NT2/D1 (cell line): ENCODE results near the gene PCDHGA7.
"Not testable (repeated sequence)": the region's sequence is repeated elsewhere in the genome, so short reads cannot be mapped to it uniquely, and the experiment has no call there.

Experiments
- DNase-seq: peaks from one replicate; pipeline ENCODE4 v3.0.0-alpha.2; 2011; ENCODE audit warnings: low read depth, low spot score
- H3K27me3 ChIP-seq: 2 replicates; pipeline ENCODE4 v1.6.0; 2011; ENCODE audit warnings: mild to moderate bottlenecking; ENCODE audit not compliant: insufficient read length, insufficient read depth
- H3K36me3 ChIP-seq: 2 replicates; pipeline ENCODE4 v1.6.1; 2011; ENCODE audit warnings: mild to moderate bottlenecking, low read length, mixed read lengths; ENCODE audit not compliant: insufficient read depth, insufficient read length
- H3K4me1 ChIP-seq: 2 replicates; pipeline ENCODE4 v1.5.1; 2011; ENCODE audit not compliant: insufficient read depth, insufficient read length
- H3K4me3 ChIP-seq: 2 replicates; pipeline ENCODE4 v1.5.1; 2011; ENCODE audit warnings: low read depth; ENCODE audit not compliant: insufficient read length
- H3K9ac ChIP-seq: 2 replicates; pipeline ENCODE4 v1.6.0; 2011; ENCODE audit warnings: low read depth; ENCODE audit not compliant: insufficient read length
- H3K9me3 ChIP-seq: 2 replicates; pipeline ENCODE4 v1.5.1; 2011; ENCODE audit warnings: mild to moderate bottlenecking, low read length; ENCODE audit not compliant: insufficient read depth
- SUZ12 ChIP-seq: IDR thresholded peaks from 2 replicates; pipeline ENCODE4 v1.6.1; 2011; ENCODE audit not compliant: insufficient read length, insufficient read depth; ENCODE audit errors: extremely low read depth
- YY1 ChIP-seq: IDR thresholded peaks from 2 replicates; pipeline ENCODE4 v1.6.1; 2011; ENCODE audit not compliant: insufficient read length, insufficient read depth
- ZNF274 ChIP-seq: IDR thresholded peaks from 2 replicates; pipeline ENCODE4 v1.6.1; 2011; ENCODE audit warnings: mild to moderate bottlenecking, low read depth, low read length

PCDHGA7 gene

GRCh38 chr5:141411575-141411974 lies 29.0 kb downstream of the PCDHGA7 start:
- Histone ChIP-seq H3K9ac (no peak overlapping the region), H3K27me3 (peaks cover 17% of the 10 kb centered on the region), H3K9me3 (peaks cover 10% of the 10 kb centered on the region; the same call in 1 of the 2 replicates), H3K36me3 (no peaks in the 10 kb centered on the region), H3K4me3 (no peak overlapping the region), H3K4me1 (no peaks in the 10 kb centered on the region)
- DNase-seq: no peak
- TF ChIP-seq SUZ12 (no peak), ZNF274 (no peak), YY1 (no peak)

GRCh38 chr5:141412854-141413539 lies 30.5 kb downstream of the PCDHGA7 start, which contains the start of gene PCDHGA10:
TSS of gene PCDHGA10 (plus strand) at chr5:141412987. CDS start at chr5:141413176, 189 bp downstream.
- no peaks in the 10 kb centered on the region for H3K4me1 ChIP-seq
- no peak for DNase-seq
- peaks cover 17% of the 10 kb centered on the region for H3K27me3 ChIP-seq
- H3K9ac ChIP-seq: peak within 1 kb of the TSS; percentile 67
- TF ChIP-seq ZNF274 (no peak), SUZ12 (no peak), YY1 (no peak)
- H3K4me3 ChIP-seq: peak within 1 kb of the TSS; percentile 42
- H3K36me3 ChIP-seq: no peaks in the 10 kb centered on the region
- H3K9me3 ChIP-seq: peaks cover 10% of the 10 kb centered on the region; the same call in 1 of the 2 replicates

GRCh38 chr5:141413540-141414069 lies 31.1 kb downstream of the PCDHGA7 start:
- Histone ChIP-seq H3K9me3 (peaks cover 15% of the 10 kb centered on the region; the same call in 1 of the 2 replicates), H3K9ac (peak overlapping the region; percentile 67), H3K27me3 (peaks cover 18% of the 10 kb centered on the region), H3K36me3 (no peaks in the 10 kb centered on the region), H3K4me1 (no peaks in the 10 kb centered on the region), H3K4me3 (peak overlapping the region; percentile 42)
- DNase-seq: no peak
- TF ChIP-seq SUZ12: no peak
- no peak for TF ChIP-seq ZNF274
- TF ChIP-seq YY1: no peak

- not testable (repeated sequence) for H3K4me3 ChIP-seq, H3K4me1 ChIP-seq, DNase-seq, H3K9ac ChIP-seq, H3K36me3 ChIP-seq
- peaks cover 18% of the 10 kb centered on the region; the same call in 1 of the 2 replicates for H3K9me3 ChIP-seq
- peaks cover 14% of the 10 kb centered on the region for H3K27me3 ChIP-seq
Measured at GRCh38 chr5:141414548-141415274, 32.2 kb downstream of the PCDHGA7 start.

GRCh38 chr5:141415275-141415618 lies 32.7 kb downstream of the PCDHGA7 start:
- Histone ChIP-seq H3K27me3 (peaks cover 13% of the 10 kb centered on the region), H3K9me3 (peaks cover 22% of the 10 kb centered on the region; the same call in 1 of the 2 replicates)
- H3K4me1 ChIP-seq, H3K9ac ChIP-seq, DNase-seq, H3K4me3 ChIP-seq, H3K36me3 ChIP-seq: not testable (repeated sequence)

- Histone ChIP-seq H3K4me3 (peak within 1 kb of the TSS; percentile 43), H3K27me3 (peaks cover 25% of the 10 kb centered on the region), H3K9me3 (peaks cover 38% of the 10 kb centered on the region), H3K9ac (peak within 1 kb of the TSS; percentile 61)
- H3K4me1 ChIP-seq, H3K36me3 ChIP-seq: not testable (repeated sequence)
- peak; percentile 69 for DNase-seq
Measured at GRCh38 chr5:141417494-141418172, 35.1 kb downstream of the PCDHGA7 start, which contains the start of gene PCDHGB7. TSS of gene PCDHGB7 (plus strand) at chr5:141417677. CDS start at chr5:141417860, 183 bp downstream.

- H3K4me1 ChIP-seq: no peaks in the 10 kb centered on the region
- H3K27me3 ChIP-seq: peaks cover 25% of the 10 kb centered on the region
Measured at GRCh38 chr5:141419074-141419880, 36.7 kb downstream of the PCDHGA7 start.

More at GRCh38 chr5:141419074-141419880, 36.7 kb downstream of the PCDHGA7 start:
- H3K9me3 ChIP-seq: peaks cover 52% of the 10 kb centered on the region
- no peak overlapping the region for H3K4me3 ChIP-seq
- DNase-seq: no peak
- no peak for TF ChIP-seq ZNF274
- TF ChIP-seq SUZ12: no peak
- no peak for TF ChIP-seq YY1
- H3K36me3 ChIP-seq: peaks cover 5% of the 10 kb centered on the region
- no peak overlapping the region for H3K9ac ChIP-seq
